A549 (cell line): ENCODE data around the gene SCAMP1. TPM values are rescaled to one million over a fixed set of nuclear protein-coding genes. Genes with fewer than 3 reads are reported as not detected.
A peak's percentile ranks its signal among the peaks of the same experiment; 100 is the strongest.

Source experiments
- ATAC-seq, 2 experiments: fragments of 200-7000 bp in 1 of 2; fragments of >200 bp in 1 of 2; cut with Nextera tagmentation in 1 of 2; cut with Tn5 transposase in 1 of 2; 3 replicates each; pipeline versions ENCODE4 v1.8.0 to v1.9.1; 2018 to 2020; ENCODE audit warnings: mild to moderate bottlenecking in 1 of 2, moderate library complexity in 1 of 2
- CTCF ChIA-PET: fragments of 300-600 bp; sonication (Branson Sonifier 250); formaldehyde crosslinking; extraction: SDS; loops from one replicate; lab custom pipeline; 2021; ENCODE audit warnings: antibody characterized with exemption, inconsistent platforms; lab: Yijun Ruan, JAX
- POLR2A ChIA-PET: fragments of 350-600 bp; formaldehyde crosslinking; extraction: SDS; loops from one replicate; lab custom pipeline; 2021; ENCODE audit warnings: antibody characterized with exemption, inconsistent platforms; lab: Yijun Ruan, JAX
- DNase-seq, 2 experiments: peaks; one replicate each; pipeline versions ENCODE4 v3.0.0 to v3.0.0-alpha.2; 2011 to 2016; ENCODE audit warnings: low read depth in 1 of 2, low spot score in 1 of 2
- FAIRE-seq: peaks from 2 replicates; lab custom pipeline; 2011; peaks lifted over from hg19 to GRCh38; lab: Jason Lieb, UNC
- H3K27ac ChIP-seq, 2 experiments: fragments of >200 bp; sonication (Bioruptor Twin); formaldehyde crosslinking; 3 replicates each; pipeline ENCODE4 v1.5.1; 2016 to 2017
- H3K4me1 ChIP-seq: fragments of >200 bp; sonication (Bioruptor Twin); formaldehyde crosslinking; 3 replicates; pipeline ENCODE4 v1.6.1; 2016
- H3K4me2 ChIP-seq: fragments of >200 bp; sonication (Bioruptor Twin); formaldehyde crosslinking; 3 replicates; pipeline ENCODE4 v1.6.1; 2016
- H3K4me3 ChIP-seq: fragments of >200 bp; sonication (Bioruptor Twin); formaldehyde crosslinking; 3 replicates; pipeline ENCODE4 v1.5.1; 2016
- H3K9me3 ChIP-seq: fragments of >200 bp; sonication (Bioruptor Twin); formaldehyde crosslinking; 3 replicates; pipeline ENCODE4 v1.6.1; 2016
- ATOH8 ChIP-seq: fragments of 250-450 bp; sonication (Bioruptor Pico); IDR thresholded peaks from 2 replicates; pipeline ENCODE4 v1.5.0; 2020; ENCODE audit warnings: low read depth, mild to moderate bottlenecking, moderate library complexity
- BHLHE40 ChIP-seq: IDR thresholded peaks from 2 replicates; pipeline ENCODE4 v1.6.1; 2012; ENCODE audit warnings: low read depth, low read length, inconsistent platforms
- ELK1 ChIP-seq: fragments of 150-350 bp; IDR thresholded peaks from 2 replicates; pipeline ENCODE4 v1.6.1; 2014; ENCODE audit warnings: low read depth, mild to moderate bottlenecking, low read length
- ESRRA ChIP-seq: fragments of 150-350 bp; IDR thresholded peaks from 2 replicates; pipeline ENCODE4 v1.6.1; 2014; ENCODE audit warnings: mild to moderate bottlenecking, low read length, borderline replicate concordance
- FOSL2 ChIP-seq, 2 experiments: fragments of 450-650 bp in 1 of 2; fragments of >200 bp in 1 of 2; sonication (Bioruptor Twin) in 1 of 2; formaldehyde crosslinking; IDR thresholded peaks; 2 replicates each; pipeline versions ENCODE4 v1.5.0 to v1.6.1; 2016 to 2020; ENCODE audit warnings: mild to moderate bottlenecking in 1 of 2, moderate library complexity in 1 of 2
- HDAC2 ChIP-seq: fragments of 200-600 bp; sonication (generic); IDR thresholded peaks from 2 replicates; pipeline ENCODE4 v1.6.1; 2016
- HMGXB4 ChIP-seq: fragments of 250-450 bp; sonication (Bioruptor Pico); IDR thresholded peaks from 2 replicates; pipeline ENCODE4 v1.5.0; 2021; ENCODE audit warnings: mild to moderate bottlenecking, moderate library complexity, borderline replicate concordance
- JUN ChIP-seq, 2 experiments: fragments of >200 bp; sonication (Bioruptor Twin); formaldehyde crosslinking; IDR thresholded peaks; 2 replicates in 1 of 2; 3 replicates in 1 of 2; pipeline ENCODE4 v1.6.1; 2016 to 2017
- JUNB ChIP-seq: fragments of >200 bp; sonication (Bioruptor Twin); formaldehyde crosslinking; IDR thresholded peaks from 2 replicates; pipeline ENCODE4 v1.6.1; 2016
- KDM5A ChIP-seq: fragments of 200-600 bp; sonication (generic); IDR thresholded peaks from 2 replicates; pipeline ENCODE4 v1.6.1; 2016; ENCODE audit warnings: antibody characterized with exemption, mild to moderate bottlenecking
- MAFK ChIP-seq: fragments of 450-650 bp; IDR thresholded peaks from 2 replicates; pipeline ENCODE4 v1.6.1; 2014; ENCODE audit not compliant: partially characterized antibody
- NR3C1 ChIP-seq: fragments of >200 bp; sonication (Bioruptor Twin); formaldehyde crosslinking; IDR thresholded peaks from 3 replicates; pipeline ENCODE4 v1.6.1; 2017
- PBX3 ChIP-seq: IDR thresholded peaks from 2 replicates; pipeline ENCODE4 v1.6.1; 2012
- RCOR1 ChIP-seq: fragments of 150-350 bp; IDR thresholded peaks from 2 replicates; pipeline ENCODE4 v1.6.1; 2014; ENCODE audit warnings: antibody characterized with exemption, low read length, low read depth
- RFX5 ChIP-seq: fragments of 450-650 bp; IDR thresholded peaks from 2 replicates; pipeline ENCODE4 v1.7.1; 2014; ENCODE audit warnings: antibody characterized with exemption, mild to moderate bottlenecking, moderate library complexity
- USF2 ChIP-seq: fragments of 450-650 bp; IDR thresholded peaks from 2 replicates; pipeline ENCODE4 v1.6.1; 2014; ENCODE audit warnings: antibody characterized with exemption
- ZC3H11A ChIP-seq: fragments of 450-650 bp; IDR thresholded peaks from 2 replicates; pipeline ENCODE4 v1.6.1; 2014; ENCODE audit warnings: antibody characterized with exemption, mild to moderate bottlenecking
- WGBS: methylation state at CpG from one replicate; pipeline ENCODE4 v1.1.6; 2017; ENCODE audit errors: missing lambda C conversion rate; 5-methylcytosine and 5-hydroxymethylcytosine counted together
- polyA plus RNA-seq, 4 experiments: library from polyadenylated mRNA; depleted of rRNA in 3 of 4; stranded (reverse); fragments of >200 nt; fragmentation: RNase III in 1 of 4; extraction: RNeasy Plus Mini Kit Qiagen cat#74134 plus additional on column Dnase treatment in 1 of 4; gene quantifications; 2 replicates in 3 of 4; 3 replicates in 1 of 4; pipeline ENCODE4 v1.2.3, GENCODE V29; 2011 to 2017

The SCAMP1 gene
- polyA plus RNA-seq, 2 of the 4 experiments (the other 2 are of a cell fraction): 23.8 to 42.2 TPM

- peak; percentile 36 to 47 for DNase-seq
- TF ChIP-seq FOSL2 (IDR thresholded peaks at IDR 0.05) (no peak), FOSL2 (CRISPR knock-in tag; IDR thresholded peaks at IDR 0.05) (no peak)
- ChIA-PET CTCF (interaction anchor here (0.5 to 1.8 kb wide), 6 partner anchors 13 to 74 kb away, joined by 3 to 5 read pairs (median 4); no protein-coding TSS in a partner anchor), POLR2A (interaction anchor here (1.0 to 1.2 kb wide), 2 partner anchors 22 to 24 kb away, joined by 5 to 6 read pairs; no protein-coding TSS in a partner anchor)
- Histone ChIP-seq H3K4me3 (no peak overlapping the region), H3K27ac (peak overlapping the region in 1 of 2 experiments; percentile 72; a peak in 3 of 6 replicates), H3K9me3 (no peaks in the 10 kb centered on the region), H3K4me2 (peak overlapping the region; percentile 35), H3K4me1 (peaks cover 45% of the 10 kb centered on the region)
- 60% methylated on average over 10 of the region's 10 CpGs for WGBS
- FAIRE-seq: no peak
- peak; percentile 80 to 84 for ATAC-seq
These were observed 144.6 kb downstream of the SCAMP1 start for GRCh38 chr5:78504704-78505677.

GRCh38 chr5:78505860-78506259 is 145.4 kb downstream of the SCAMP1 start:
- POLR2A ChIA-PET: interaction anchor here (1.0 kb wide), 1 partner anchor 21 kb away, joined by 6 read pairs; no protein-coding TSS in a partner anchor
- 86% methylated on average over 2 of the region's 2 CpGs for WGBS
- Histone ChIP-seq H3K4me3 (no peak overlapping the region), H3K4me1 (peaks cover 45% of the 10 kb centered on the region), H3K4me2 (no peak overlapping the region), H3K27ac (0 out of 6 replicates have a peak overlapping the region, but pooled peaks of 1 of the 2 experiments have one; percentile 7), H3K9me3 (no peaks in the 10 kb centered on the region)
- DNase-seq (no peak), ATAC-seq (no peak), FAIRE-seq (no peak)
- CTCF ChIA-PET: interaction anchor here (1.3 to 1.6 kb wide), 3 partner anchors 12 to 32 kb away, joined by 3 to 5 read pairs (median 4); no protein-coding TSS in a partner anchor
- TF ChIP-seq FOSL2 (IDR thresholded peaks at IDR 0.05) (no peak), FOSL2 (CRISPR knock-in tag; IDR thresholded peaks at IDR 0.05) (no peak), ZC3H11A (no peak), USF2 (no peak), JUN (IDR thresholded peaks at IDR 0.05) (no peak), RFX5 (no peak), ATOH8 (CRISPR knock-in tag) (no peak), NR3C1 (no peak), JUNB (no peak), PBX3 (no peak), BHLHE40 (no peak), KDM5A (no peak), ESRRA (no peak), ELK1 (no peak), MAFK (no peak), RCOR1 (no peak), HMGXB4 (no peak), HDAC2 (no peak)
